Central memory CD8-positive, alpha-beta T cell (primary cell): ENCODE measurements around the gene CLDN6.

Experiments used
- ATAC-seq: fragments of 150-1000 bp; cut with Tn5 transposase; replicated peaks from 2 replicates; pipeline ENCODE4 v1.10.0; 2022; ENCODE audit warnings: mild to moderate bottlenecking, moderate FRiP score, moderate number of reproducible peaks; ENCODE audit not compliant: poor library complexity, severe bottlenecking; ENCODE audit errors: extremely low read depth
- DNase-seq, 2 donors: peaks; one replicate each; pipeline ENCODE4 v3.0.0; 2021; ENCODE audit warnings: low spot score in 2 of 2
- H3K27ac Mint-ChIP-seq: one replicate; pipeline ENCODE4 v1.8.0; 2022; ENCODE audit warnings: low read depth, mild to moderate bottlenecking, moderate library complexity, mixed read lengths
- H3K27me3 Mint-ChIP-seq: one replicate; pipeline ENCODE4 v1.8.0; 2022; ENCODE audit warnings: mixed read lengths
- H3K36me3 Mint-ChIP-seq: one replicate; pipeline ENCODE4 v1.8.0; 2022; ENCODE audit warnings: mild to moderate bottlenecking, moderate library complexity, mixed read lengths; ENCODE audit not compliant: insufficient read depth
- H3K4me1 Mint-ChIP-seq: one replicate; pipeline ENCODE4 v1.8.0; 2022; ENCODE audit warnings: mixed read lengths
- H3K4me3 Mint-ChIP-seq: one replicate; pipeline ENCODE4 v1.8.0; 2022; ENCODE audit warnings: mild to moderate bottlenecking, moderate library complexity, mixed read lengths
- H3K9me3 Mint-ChIP-seq: one replicate; pipeline ENCODE4 v1.8.0; 2022; ENCODE audit warnings: mixed read lengths

Gene CLDN6

DNA sequence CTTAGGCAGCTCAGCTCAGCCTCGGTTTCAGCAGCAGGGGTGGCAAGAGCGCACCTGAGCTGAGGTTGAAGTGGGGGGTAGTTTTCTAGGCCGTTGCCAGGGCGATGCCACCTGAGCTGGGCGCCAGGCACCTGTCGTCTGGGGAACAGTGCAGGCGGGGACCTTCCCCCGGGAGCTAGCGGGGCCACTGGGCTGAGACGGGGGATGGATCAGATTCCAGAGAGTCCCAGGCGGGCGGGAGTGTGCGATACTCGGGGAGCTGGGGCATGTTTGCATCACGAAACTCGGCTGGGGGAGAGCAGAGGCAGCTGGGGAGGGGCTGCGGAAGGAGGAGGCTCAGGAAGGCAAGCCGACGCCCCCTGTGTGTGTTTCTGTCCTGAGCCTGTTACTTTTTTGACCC is 5.7 kb downstream of the CLDN6 start:
- H3K4me1 Mint-ChIP-seq, result peaks cover 15% of the 10 kb centered on the region
- H3K4me3 Mint-ChIP-seq, result no peak overlapping the region
- H3K36me3 Mint-ChIP-seq, result no peaks in the 10 kb centered on the region
- H3K27me3 Mint-ChIP-seq, result peaks cover 11% of the 10 kb centered on the region
- H3K27ac Mint-ChIP-seq, result no peak overlapping the region
- DNase-seq (no peak), ATAC-seq (no peak)
- H3K9me3 Mint-ChIP-seq, result no peaks in the 10 kb centered on the region

DNA sequence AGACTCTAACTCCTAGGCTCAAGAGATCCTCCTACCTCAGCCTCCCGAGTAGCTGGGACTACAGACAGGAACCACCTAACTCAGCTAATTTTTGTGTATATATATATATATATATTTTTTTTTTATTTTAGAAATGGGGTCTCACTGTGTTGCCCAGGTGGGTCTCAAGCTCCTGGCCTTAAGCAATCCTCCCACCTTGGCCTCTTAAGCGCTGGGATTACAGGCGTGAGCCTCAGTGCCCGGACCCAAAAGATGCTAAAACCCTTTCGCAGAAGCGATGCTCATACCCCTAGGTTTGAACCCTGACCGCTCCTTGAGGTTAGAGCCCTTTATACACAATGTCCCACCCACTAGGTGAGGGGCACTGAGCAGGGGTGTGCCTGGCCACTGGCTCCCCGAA is 7.5 kb downstream of the CLDN6 start:
- ATAC-seq (no peak), DNase-seq (no peak)
- H3K9me3 Mint-ChIP-seq, result no peaks in the 10 kb centered on the region
- peaks cover 20% of the 10 kb centered on the region for H3K4me1 Mint-ChIP-seq
- H3K4me3 Mint-ChIP-seq, result no peak overlapping the region
- peaks cover 20% of the 10 kb centered on the region for H3K27me3 Mint-ChIP-seq
- H3K36me3 Mint-ChIP-seq, result no peaks in the 10 kb centered on the region
- no peak overlapping the region for H3K27ac Mint-ChIP-seq

DNA sequence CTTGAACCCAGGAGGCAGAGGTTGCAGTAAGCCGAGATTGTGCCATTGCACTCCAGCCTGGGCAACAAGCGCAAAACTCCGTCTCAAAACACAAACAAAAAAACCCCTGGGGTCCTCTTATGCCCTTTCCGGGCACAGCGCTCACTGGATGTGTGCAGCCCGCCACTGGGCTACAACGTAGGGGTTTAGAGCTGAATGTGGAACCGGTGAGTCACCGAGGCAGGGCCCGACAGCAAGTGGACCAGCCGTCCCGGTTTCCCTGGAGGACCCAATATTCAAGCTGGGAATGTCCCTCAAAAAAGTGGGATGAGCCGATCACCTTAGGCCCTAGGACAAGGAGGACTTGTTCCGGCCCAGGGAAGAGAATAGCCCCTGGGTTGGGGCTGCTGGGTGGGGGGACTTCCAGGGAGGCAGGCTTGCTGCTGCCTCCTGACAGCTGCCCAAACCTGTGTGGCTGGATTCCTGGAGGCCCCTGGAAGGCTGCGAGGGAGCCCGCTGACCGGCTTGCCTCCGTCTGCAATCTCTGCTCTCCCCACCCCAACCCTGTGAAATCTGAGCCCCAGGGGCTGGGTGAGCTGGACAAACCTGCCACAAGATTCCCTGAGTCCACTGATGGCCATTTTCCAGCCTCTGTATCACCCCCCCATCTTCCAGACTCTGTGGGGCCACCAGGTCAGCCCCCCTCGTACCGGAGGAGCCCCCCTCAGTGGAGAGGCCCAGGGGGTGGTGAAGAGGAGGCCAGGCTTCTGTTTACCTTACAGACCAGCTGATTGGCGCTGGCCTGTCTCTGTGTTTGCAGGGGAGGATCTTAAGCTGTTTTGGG is 8.2 kb downstream of the CLDN6 start:
- H3K9me3 Mint-ChIP-seq, result no peaks in the 10 kb centered on the region
- peaks cover 20% of the 10 kb centered on the region for H3K27me3 Mint-ChIP-seq
- H3K36me3 Mint-ChIP-seq, result peaks cover 2% of the 10 kb centered on the region
- no peak overlapping the region for H3K4me3 Mint-ChIP-seq
- ATAC-seq (no peak), DNase-seq (no peak)
- H3K4me1 Mint-ChIP-seq, result peaks cover 20% of the 10 kb centered on the region
- no peak overlapping the region for H3K27ac Mint-ChIP-seq

DNA sequence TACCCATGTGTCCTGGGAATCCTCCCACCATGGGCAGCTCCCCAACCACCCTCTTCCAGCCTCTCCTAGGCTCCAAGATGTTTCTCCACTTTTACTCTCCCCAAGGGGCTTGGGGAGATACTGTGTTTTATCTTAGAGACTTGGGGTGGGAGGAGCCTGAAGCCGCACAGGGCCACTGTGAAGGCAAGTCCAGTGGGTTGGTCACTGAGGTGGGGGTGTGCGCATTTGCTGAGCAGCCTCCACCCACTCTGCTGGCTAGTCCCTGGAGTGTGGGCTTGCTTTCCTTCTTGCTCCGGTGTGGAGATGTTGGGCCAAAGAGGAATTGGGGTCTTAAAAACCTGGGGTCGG is 9.3 kb downstream of the CLDN6 start:
- peaks cover 3% of the 10 kb centered on the region for H3K36me3 Mint-ChIP-seq
- DNase-seq (no peak), ATAC-seq (no peak)
- peak overlapping the region; percentile 51 for H3K4me3 Mint-ChIP-seq
- H3K27me3 Mint-ChIP-seq, result peaks cover 11% of the 10 kb centered on the region
- no peaks in the 10 kb centered on the region for H3K9me3 Mint-ChIP-seq
- H3K27ac Mint-ChIP-seq, result no peak overlapping the region
- H3K4me1 Mint-ChIP-seq, result peaks cover 20% of the 10 kb centered on the region

DNA sequence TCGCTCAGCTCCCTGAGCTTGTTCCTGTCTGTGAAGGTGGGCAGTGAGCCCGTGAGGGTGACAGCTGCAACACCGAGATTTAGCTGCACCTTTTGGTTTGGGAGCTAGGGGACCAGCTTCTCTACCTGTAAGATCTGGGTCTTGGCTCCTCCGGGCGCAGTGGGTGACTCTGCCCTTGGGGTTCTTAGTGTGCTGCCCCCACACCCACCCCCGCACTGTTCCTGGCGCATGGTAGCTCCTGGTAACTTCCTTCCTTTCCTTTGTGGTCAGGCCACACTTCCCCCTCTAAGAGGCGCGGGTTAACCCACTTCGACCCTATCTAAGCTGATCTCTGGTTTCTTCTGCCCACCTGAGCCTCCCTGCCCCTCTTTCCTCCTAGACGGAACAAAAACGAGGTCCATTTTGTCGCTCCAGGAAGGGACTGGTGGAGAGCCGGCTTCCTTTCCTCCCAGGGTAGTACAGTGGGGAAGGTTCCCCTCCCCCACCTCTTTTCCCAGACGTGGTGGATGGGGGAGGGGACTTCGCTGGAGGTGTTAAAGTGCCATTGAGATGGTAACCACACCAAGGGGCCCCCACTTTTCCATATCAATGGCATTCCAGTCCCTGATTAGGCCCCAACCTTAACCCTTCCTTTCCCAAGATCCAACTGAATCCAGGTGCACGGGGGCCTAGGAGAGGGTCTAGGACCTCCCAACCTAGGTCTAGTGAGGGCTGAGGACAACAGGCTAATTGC is 9.9 kb downstream of the CLDN6 start:
- H3K9me3 Mint-ChIP-seq, result no peaks in the 10 kb centered on the region
- H3K36me3 Mint-ChIP-seq, result peaks cover 3% of the 10 kb centered on the region
- DNase-seq, result no peak
- peaks cover 20% of the 10 kb centered on the region for H3K4me1 Mint-ChIP-seq
- no peak for ATAC-seq
- peak overlapping the region; percentile 51 for H3K4me3 Mint-ChIP-seq
- peaks cover 11% of the 10 kb centered on the region for H3K27me3 Mint-ChIP-seq
- no peak overlapping the region for H3K27ac Mint-ChIP-seq

DNA sequence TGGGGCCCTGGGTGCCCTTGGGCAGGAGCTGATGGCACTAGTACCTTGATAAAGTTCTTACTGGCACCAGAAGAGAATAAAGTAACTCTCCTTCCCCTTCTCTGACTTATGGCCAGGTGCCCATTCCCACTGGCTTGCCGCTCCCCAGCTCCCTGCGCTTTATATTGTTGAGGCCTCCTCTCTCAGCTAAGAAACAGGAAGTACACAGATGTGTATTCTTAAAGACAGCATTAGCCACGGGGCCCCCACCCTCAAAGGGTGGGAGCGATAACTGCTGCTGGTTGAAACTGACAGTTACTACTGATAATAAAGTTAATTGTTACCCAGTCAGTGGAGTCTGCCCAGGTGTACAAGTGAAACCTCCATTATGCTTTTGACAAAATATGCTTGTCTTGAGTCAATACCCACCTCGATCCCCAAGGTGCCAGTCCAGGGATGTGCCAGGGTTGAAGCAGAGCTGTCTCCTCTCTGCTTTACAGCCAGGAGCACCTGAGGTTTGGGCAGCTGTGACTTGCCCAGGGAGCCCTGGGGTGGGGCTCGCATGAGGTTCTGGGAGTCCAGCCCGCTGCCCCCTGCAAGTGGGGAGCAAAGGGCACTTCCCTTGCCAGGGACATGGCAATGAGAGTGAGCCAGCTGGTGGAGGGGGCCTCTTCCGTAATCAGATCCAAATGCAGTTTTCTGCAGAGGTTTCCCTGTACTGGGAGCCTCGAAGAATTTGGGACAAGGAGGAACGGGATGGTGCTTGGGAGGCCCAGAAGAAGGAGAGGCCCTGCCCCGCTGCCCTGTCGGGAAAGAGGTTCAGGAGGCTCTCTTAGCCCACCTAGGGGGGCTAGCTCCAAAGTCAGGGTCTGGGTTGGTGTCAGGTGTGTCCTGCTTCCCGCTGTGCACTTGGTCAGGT is 10.7 kb downstream of the CLDN6 start:
- Mint-ChIP-seq H3K27me3 (peaks cover 11% of the 10 kb centered on the region), H3K27ac (no peak overlapping the region), H3K9me3 (no peaks in the 10 kb centered on the region), H3K4me1 (peaks cover 20% of the 10 kb centered on the region), H3K36me3 (peaks cover 3% of the 10 kb centered on the region), H3K4me3 (peak overlapping the region; percentile 11)
- ATAC-seq (no peak), DNase-seq (no peak)

DNA sequence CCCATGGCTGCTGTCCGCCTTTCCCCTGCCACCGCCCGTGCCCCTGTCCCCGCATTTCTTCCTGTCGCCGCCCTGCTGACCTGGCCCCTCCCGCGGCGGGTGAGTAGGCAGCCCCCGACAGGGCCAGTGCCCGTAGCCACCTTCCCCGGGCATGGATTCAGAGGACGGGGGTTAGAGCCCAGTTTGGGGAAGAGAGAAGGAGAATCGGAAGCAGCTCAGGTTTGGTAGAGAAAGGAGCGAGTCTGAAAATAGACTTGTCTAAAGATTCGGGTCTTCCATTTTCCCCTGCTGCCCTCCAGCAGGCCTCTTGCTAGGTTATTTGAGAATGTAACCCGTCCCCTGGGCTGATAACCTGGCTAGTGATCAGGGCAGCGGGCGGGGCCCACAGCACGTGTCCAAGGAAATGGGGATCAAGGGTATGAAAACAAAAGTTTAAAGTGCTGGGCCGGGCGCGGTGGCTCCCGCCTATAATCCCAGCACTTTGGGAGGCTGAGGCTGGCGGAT is 13.2 kb downstream of the CLDN6 start:
- no peak overlapping the region for H3K27ac Mint-ChIP-seq
- DNase-seq (no peak), ATAC-seq (no peak)
- H3K9me3 Mint-ChIP-seq, result no peaks in the 10 kb centered on the region
- peaks cover 3% of the 10 kb centered on the region for H3K36me3 Mint-ChIP-seq
- H3K4me1 Mint-ChIP-seq, result peaks cover 20% of the 10 kb centered on the region
- H3K27me3 Mint-ChIP-seq, result peaks cover 25% of the 10 kb centered on the region
- H3K4me3 Mint-ChIP-seq, result peak overlapping the region; percentile 66

DNA sequence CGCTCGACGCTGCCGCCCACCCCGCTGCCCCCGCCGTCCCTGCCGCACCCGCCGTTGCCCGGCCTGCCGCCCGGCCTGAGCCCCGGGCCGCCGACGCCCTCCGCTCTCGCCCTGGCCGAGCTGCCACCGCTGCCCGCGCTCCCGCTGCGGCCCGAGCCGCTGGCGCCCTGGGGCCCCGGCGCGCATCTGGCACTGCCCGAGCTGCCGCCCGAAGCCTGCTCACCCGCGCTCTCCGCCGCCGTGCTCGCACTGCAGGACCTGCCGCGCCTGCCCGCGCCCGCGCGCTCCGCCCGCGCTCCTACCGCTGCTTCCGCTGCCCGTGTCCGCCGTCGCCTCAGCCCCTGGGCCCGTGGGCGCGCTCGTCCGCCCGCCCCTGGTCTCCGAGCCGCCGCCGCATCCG is 13.7 kb downstream of the CLDN6 start:
- Mint-ChIP-seq H3K9me3 (no peaks in the 10 kb centered on the region), H3K36me3 (peaks cover 3% of the 10 kb centered on the region), H3K27me3 (peaks cover 30% of the 10 kb centered on the region), H3K4me1 (peaks cover 20% of the 10 kb centered on the region), H3K27ac (no peak overlapping the region), H3K4me3 (peak overlapping the region; percentile 73)
- DNase-seq (no peak), ATAC-seq (peak; percentile 12)

DNA sequence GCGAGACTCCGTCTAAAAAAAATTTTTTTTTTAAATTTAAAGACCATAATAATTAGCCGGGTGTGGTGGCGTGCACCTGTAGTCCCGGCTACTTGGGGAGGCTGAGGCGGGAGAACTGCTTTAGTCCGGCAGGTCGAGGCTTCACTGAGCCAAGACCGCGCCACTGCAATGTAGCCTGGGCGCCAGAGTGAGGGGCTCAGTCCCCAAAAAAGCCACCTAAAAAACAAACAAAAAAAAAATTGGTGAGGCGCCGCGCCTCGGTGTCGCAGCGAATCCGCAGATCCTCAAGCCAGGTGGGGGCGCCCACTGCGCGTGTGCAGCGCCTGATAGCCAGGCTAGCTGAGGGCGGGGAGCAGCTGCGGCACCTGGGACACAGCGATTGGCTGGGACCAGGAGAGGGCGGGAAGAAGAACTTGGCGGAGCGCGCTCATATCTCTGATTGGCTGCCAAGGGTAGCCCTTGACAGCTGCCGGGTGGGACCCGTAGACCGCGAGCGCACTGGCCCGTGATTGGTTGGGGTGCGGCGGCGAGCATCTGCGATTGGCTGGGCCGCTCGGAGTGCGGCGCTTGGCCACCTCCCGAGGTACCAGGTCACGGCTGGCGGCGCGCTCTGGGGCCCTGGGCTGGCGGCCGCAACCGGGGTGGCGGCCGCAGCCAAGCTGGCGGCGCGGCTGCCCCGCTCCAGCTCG is 14.3 kb downstream of the CLDN6 start:
- ATAC-seq, result peak; percentile 99
- Mint-ChIP-seq H3K27ac (no peak overlapping the region), H3K4me3 (peak overlapping the region; percentile 73), H3K9me3 (no peaks in the 10 kb centered on the region), H3K4me1 (peaks cover 20% of the 10 kb centered on the region), H3K36me3 (peaks cover 3% of the 10 kb centered on the region), H3K27me3 (peaks cover 36% of the 10 kb centered on the region)
- peak; percentile 81 to 94 for DNase-seq

DNA sequence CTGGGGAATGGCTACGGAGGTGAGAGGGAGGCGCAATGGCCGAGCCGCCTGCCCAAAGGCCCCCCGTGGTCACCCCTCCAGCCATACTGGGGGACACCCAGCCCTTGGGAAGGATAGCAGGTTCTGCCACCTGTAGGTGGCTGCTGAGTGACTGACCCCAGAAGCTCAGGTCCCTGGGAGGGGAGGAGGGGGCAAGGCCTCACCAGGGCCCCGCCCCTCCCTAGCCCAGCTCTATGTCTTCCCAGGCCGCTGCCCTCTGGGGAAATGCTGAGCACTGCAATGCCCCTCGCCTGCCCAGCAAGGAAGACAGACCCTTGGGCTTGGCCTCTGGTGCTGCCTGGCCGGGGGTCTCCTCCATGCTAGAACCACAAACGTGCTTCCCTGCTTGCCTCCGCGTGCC is 16.7 kb downstream of the CLDN6 start:
- ATAC-seq, result no peak
- DNase-seq, result no peak
- Mint-ChIP-seq H3K27me3 (peaks cover 25% of the 10 kb centered on the region), H3K4me3 (no peak overlapping the region), H3K4me1 (no peaks in the 10 kb centered on the region), H3K27ac (no peak overlapping the region), H3K9me3 (no peaks in the 10 kb centered on the region), H3K36me3 (peaks cover 3% of the 10 kb centered on the region)

DNA sequence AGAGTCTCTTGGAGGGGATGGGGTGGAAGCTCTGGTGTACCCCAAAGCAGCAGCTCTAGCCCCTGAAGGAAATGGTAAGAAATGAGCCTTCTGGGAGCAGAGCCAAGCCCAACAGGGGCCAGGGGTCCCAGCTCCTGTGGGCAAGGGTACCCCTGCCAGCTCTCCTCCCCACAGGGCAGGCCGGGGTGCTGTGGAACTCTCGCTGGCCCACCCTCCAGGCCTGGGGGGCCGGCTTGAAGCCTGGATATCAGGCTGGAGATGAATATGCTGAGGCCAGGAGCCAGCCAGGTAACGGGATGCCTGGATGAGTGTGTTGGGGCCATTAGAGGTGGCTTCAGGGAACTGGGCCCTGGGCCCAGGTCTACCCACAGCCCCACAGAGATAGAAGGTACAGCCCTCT is 17.4 kb downstream of the CLDN6 start:
- ATAC-seq (no peak), DNase-seq (no peak)
- no peak overlapping the region for H3K4me3 Mint-ChIP-seq
- no peaks in the 10 kb centered on the region for H3K4me1 Mint-ChIP-seq
- peaks cover 3% of the 10 kb centered on the region for H3K36me3 Mint-ChIP-seq
- no peaks in the 10 kb centered on the region for H3K9me3 Mint-ChIP-seq
- H3K27me3 Mint-ChIP-seq, result peaks cover 25% of the 10 kb centered on the region
- no peak overlapping the region for H3K27ac Mint-ChIP-seq

DNA sequence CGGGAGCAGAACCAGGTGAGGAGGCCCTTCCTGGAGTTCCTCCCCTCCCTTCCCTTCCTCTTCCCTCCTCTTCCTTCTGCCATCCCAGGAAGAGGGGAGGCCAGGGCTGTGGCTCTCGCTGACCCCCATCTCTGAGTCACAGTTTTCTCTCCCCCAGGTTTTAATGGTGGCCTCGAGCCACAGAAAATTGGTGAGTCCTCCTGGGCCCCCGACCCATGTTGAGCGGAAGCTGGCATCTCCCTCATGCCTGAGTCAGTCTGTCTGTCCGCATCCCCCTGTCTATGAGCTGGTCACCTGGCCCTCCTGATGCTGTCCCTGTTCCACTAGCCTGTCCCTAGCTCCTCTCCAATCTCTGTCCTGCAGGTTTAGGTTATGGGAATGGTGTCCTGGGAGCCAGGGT is 18.1 kb downstream of the CLDN6 start:
- H3K4me1 Mint-ChIP-seq, result no peaks in the 10 kb centered on the region
- H3K27ac Mint-ChIP-seq, result no peak overlapping the region
- DNase-seq, result no peak
- H3K36me3 Mint-ChIP-seq, result peaks cover 2% of the 10 kb centered on the region
- H3K9me3 Mint-ChIP-seq, result no peaks in the 10 kb centered on the region
- H3K4me3 Mint-ChIP-seq, result no peak overlapping the region
- ATAC-seq, result no peak
- peaks cover 25% of the 10 kb centered on the region for H3K27me3 Mint-ChIP-seq
